Left renal cortex interstitium (tissue), 4 donors: Measurements from ENCODE around the gene EYA3. TPM values are rescaled to one million over a fixed set of nuclear protein-coding genes. Genes with fewer than 3 reads are reported as not detected.

Experiments
- DNase-seq, 4 donors: peaks; one replicate each; pipeline ENCODE4 v3.0.0-alpha.2; 2013; ENCODE audit warnings: low read depth in 4 of 4, low spot score in 2 of 4, missing footprints in 1 of 4
- polyA plus RNA-seq, 4 donors: library from polyadenylated mRNA; unstranded; fragments of 120-200 nt; gene quantifications; one replicate each; pipeline ENCODE4 v1.2.1, GENCODE V29; 2013; ENCODE audit not compliant: insufficient read length in 4 of 4

The EYA3 gene
- polyA plus RNA-seq, 4 donors: 47.4 to 59.6 (median 55.5) TPM

- no peak for DNase-seq
These were observed 139.4 kb downstream of the EYA3 start for GRCh38 chr1:27949027-27949426.

- DNase-seq: no peak
These were observed 143.4 kb downstream of the EYA3 start for GRCh38 chr1:27945020-27945419.

GRCh38 chr1:27941671-27942540 lies 146.5 kb downstream of the EYA3 start:
- DNase-seq: no peak

GRCh38 chr1:27940870-27941560 lies 147.4 kb downstream of the EYA3 start:
- DNase-seq: no peak

- DNase-seq: no peak
These were observed 148.1 kb downstream of the EYA3 start for GRCh38 chr1:27940297-27940696.

GRCh38 chr1:27938488-27938887 lies 149.9 kb downstream of the EYA3 start:
- no peak for DNase-seq

- DNase-seq: no peak
These were observed 150.9 kb downstream of the EYA3 start for GRCh38 chr1:27937524-27937836.

GRCh38 chr1:27936370-27936769 lies 152.0 kb downstream of the EYA3 start:
- DNase-seq: no peak

- DNase-seq: no peak
These were observed 152.7 kb downstream of the EYA3 start for GRCh38 chr1:27935721-27936120.

- peak; percentile 27 to 54 (median 34) for DNase-seq
These were observed 153.4 kb downstream of the EYA3 start, which contains the start of gene SMPDL3B for GRCh38 chr1:27934818-27935549. SMPDL3B (plus strand) TSS chr1:27935000; CDS start chr1:27935184, 184 bp downstream.

GRCh38 chr1:27931759-27932158 lies 156.7 kb downstream of the EYA3 start:
- DNase-seq: no peak

- DNase-seq: no peak
These were observed 157.2 kb downstream of the EYA3 start for GRCh38 chr1:27931184-27931583.

GRCh38 chr1:27928216-27928954 lies 160.0 kb downstream of the EYA3 start:
- no peak for DNase-seq

- no peak for DNase-seq
These were observed 166.1 kb downstream of the EYA3 start for GRCh38 chr1:27922272-27922671.

Other genes with a start within 250 kb of the EYA3 start
- gene THEMIS2, start 216.1 kb downstream of the EYA3 start, polyA plus RNA-seq: 1 to 10 TPM; 2.5 to 5.7 (median 3.0) TPM
- gene RPA2, start 174.0 kb downstream of the EYA3 start, polyA plus RNA-seq: 10 to 100 TPM; 57.9 to 75.3 (median 66.8) TPM
- 10 to 100 TPM; 11.5 to 15.0 (median 12.6) TPM for gene SMPDL3B, start 153.6 kb downstream of the EYA3 start, polyA plus RNA-seq
- gene XKR8, start 128.6 kb downstream of the EYA3 start, polyA plus RNA-seq: 10 to 100 TPM in 2 of 4 donors, 1 to 10 TPM in 2; 7.6 to 12.4 (median 9.9) TPM
- gene PTAFR, start 88.1 kb upstream of the EYA3 start, polyA plus RNA-seq: 1 to 10 TPM; 2.0 to 2.9 (median 2.4) TPM
- 100 to 1,000 TPM; 146 to 175 (median 157) TPM for gene DNAJC8, start 144.4 kb upstream of the EYA3 start, polyA plus RNA-seq
- gene ATP5IF1, start 147.5 kb upstream of the EYA3 start, polyA plus RNA-seq: 100 to 1,000 TPM; 289 to 338 (median 322) TPM
- gene SESN2, start 170.9 kb upstream of the EYA3 start, polyA plus RNA-seq: 10 to 100 TPM; 17.9 to 23.6 (median 19.0) TPM
- 10 to 100 TPM; 19.1 to 27.2 (median 21.1) TPM for gene MED18, start 240.4 kb upstream of the EYA3 start, polyA plus RNA-seq